ENCODE results near the gene CAMTA1. TPM values are rescaled to one million over a fixed set of nuclear protein-coding genes. Genes with fewer than 3 reads are reported as not detected.

CAMTA1 gene
- polyA plus RNA-seq, 1 experiment = 23.1 TPM

- CTCF ChIA-PET = no interaction called here
- POLR2A ChIA-PET = interaction anchor here (0.7 kb wide), 1 partner anchor 45 kb away, joined by 3 read pairs; no protein-coding TSS in a partner anchor
- no peaks in the 10 kb centered on the region for H3K27me3 ChIP-seq (ENCODE audit: control insufficient read depth, insufficient read depth, low read length)
- no peaks in the 10 kb centered on the region for H3K36me3 ChIP-seq (ENCODE audit: control insufficient read depth, insufficient read depth, low read length)
- H3K4me3 ChIP-seq (ENCODE audit: low read depth, low read length) = no peak overlapping the region
- no peak for TF ChIP-seq CTCF (IDR thresholded peaks at IDR 0.05; ENCODE audit: insufficient read depth, low read depth, low read length)
- DNase-seq (ENCODE audit: low read depth) = no peak
Observed at GRCh38 chr1:7399514-7400125, 614.4 kb downstream of the CAMTA1 start.

GRCh38 chr1:7400566-7400965 lies 615.3 kb downstream of the CAMTA1 start:
- ChIA-PET POLR2A (no interaction called here), CTCF (no interaction called here)
- DNase-seq (ENCODE audit: low read depth) = no peak
- Histone ChIP-seq H3K4me3 (ENCODE audit: low read depth, low read length) (no peak overlapping the region), H3K36me3 (ENCODE audit: control insufficient read depth, insufficient read depth, low read length) (no peaks in the 10 kb centered on the region), H3K27me3 (ENCODE audit: control insufficient read depth, insufficient read depth, low read length) (no peaks in the 10 kb centered on the region)
- no peak for TF ChIP-seq CTCF (IDR thresholded peaks at IDR 0.05; ENCODE audit: insufficient read depth, low read depth, low read length)

- Histone ChIP-seq H3K36me3 (ENCODE audit: control insufficient read depth, insufficient read depth, low read length) (no peaks in the 10 kb centered on the region), H3K4me3 (ENCODE audit: low read depth, low read length) (no peak overlapping the region), H3K27me3 (ENCODE audit: control insufficient read depth, insufficient read depth, low read length) (no peaks in the 10 kb centered on the region)
- no peak for TF ChIP-seq CTCF (IDR thresholded peaks at IDR 0.05; ENCODE audit: insufficient read depth, low read depth, low read length)
- peak; percentile 98 for DNase-seq (ENCODE audit: low read depth)
- CTCF ChIA-PET = interaction anchor here (1.0 kb wide), 1 partner anchor 165 kb away, joined by 3 read pairs; no protein-coding TSS in a partner anchor
- POLR2A ChIA-PET = no interaction called here
Observed at GRCh38 chr1:7401814-7402547, 616.7 kb downstream of the CAMTA1 start.

- Histone ChIP-seq H3K4me3 (ENCODE audit: low read depth, low read length) (no peak overlapping the region), H3K27me3 (ENCODE audit: control insufficient read depth, insufficient read depth, low read length) (no peaks in the 10 kb centered on the region), H3K36me3 (ENCODE audit: control insufficient read depth, insufficient read depth, low read length) (no peaks in the 10 kb centered on the region)
- ChIA-PET POLR2A (no interaction called here), CTCF (no interaction called here)
- no peak for DNase-seq (ENCODE audit: low read depth)
- no peak for TF ChIP-seq CTCF (IDR thresholded peaks at IDR 0.05; ENCODE audit: insufficient read depth, low read depth, low read length)
Observed at GRCh38 chr1:7402548-7402850, 617.2 kb downstream of the CAMTA1 start.

GRCh38 chr1:7403265-7404045 lies 618.2 kb downstream of the CAMTA1 start:
- POLR2A ChIA-PET = no interaction called here
- H3K4me3 ChIP-seq (ENCODE audit: low read depth, low read length) = no peak overlapping the region
- no peaks in the 10 kb centered on the region for H3K27me3 ChIP-seq (ENCODE audit: control insufficient read depth, insufficient read depth, low read length)
- no peaks in the 10 kb centered on the region for H3K36me3 ChIP-seq (ENCODE audit: control insufficient read depth, insufficient read depth, low read length)
- CTCF ChIA-PET = interaction anchor here (0.7 kb wide), 1 partner anchor 12 kb away, joined by 3 read pairs; no protein-coding TSS in a partner anchor
- TF ChIP-seq CTCF (IDR thresholded peaks at IDR 0.05; ENCODE audit: insufficient read depth, low read depth, low read length) = no peak
- no peak for DNase-seq (ENCODE audit: low read depth)
